ENCODE data around the gene SRRM1. TPM values are rescaled to one million over a fixed set of nuclear protein-coding genes. Genes with fewer than 3 reads are reported as not detected.

Gene SRRM1
- total and polyA plus RNA-seq, 2 donors (not counting 3 experiments of a cell fraction or from before 2014, with no cell fraction given) = 39.7 to 163 TPM

DNA sequence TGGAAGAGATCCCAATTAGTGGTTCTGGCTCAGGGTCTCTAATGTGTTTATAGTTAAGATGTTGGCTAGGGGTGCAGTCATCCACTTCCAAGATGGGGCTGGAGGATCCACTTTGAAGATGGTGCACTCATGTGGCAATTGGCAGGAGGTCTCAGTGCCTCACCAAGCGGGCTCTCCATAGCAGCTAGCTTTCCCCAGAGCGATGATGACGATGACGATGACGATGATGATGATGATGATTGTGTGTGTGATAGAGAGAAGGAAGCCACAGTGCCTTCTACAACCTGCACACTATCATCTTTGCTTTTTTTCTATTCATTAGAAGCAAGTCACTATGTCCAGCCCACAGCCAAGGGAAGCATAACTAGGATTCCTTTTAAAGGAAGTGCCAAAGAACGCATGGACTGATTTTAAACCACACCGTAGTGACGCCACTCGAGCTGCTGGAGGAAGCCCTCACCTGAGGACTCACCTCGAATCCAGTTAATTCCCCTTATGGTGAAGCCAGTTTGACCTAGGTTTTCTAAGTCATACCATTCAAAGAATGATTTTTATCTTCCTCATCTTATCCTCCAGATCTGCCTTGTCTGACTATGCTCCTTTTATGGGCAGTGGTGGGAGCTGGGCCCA is 49.4 kb downstream of the SRRM1 start:
- FAIRE-seq = peak; percentile 37
- Histone ChIP-seq H3K4me3 (replicated peaks in 1 of 3; ENCODE audit: insufficient read depth in 1 of 3, low read depth in 1 of 3, low read length in 3 of 3) (no peak overlapping the region), H3K79me2 (ENCODE audit: control insufficient read depth, insufficient read depth, low read length) (no peaks in the 10 kb centered on the region), H3K9ac (replicated peaks; ENCODE audit: extremely low read depth, insufficient read depth, low read length) (no peak overlapping the region), H4K20me1 (replicated peaks; ENCODE audit: control insufficient read depth, extremely low read depth, insufficient read depth, low read length) (no peaks in the 10 kb centered on the region), H3K27me3 (ENCODE audit: control insufficient read depth in 2 of 2, insufficient read depth in 2 of 2, low read length in 2 of 2) (no peaks in the 10 kb centered on the region), H3K36me3 (ENCODE audit: control insufficient read depth in 2 of 2, extremely low read depth in 1 of 2, insufficient read depth in 2 of 2, low read length in 2 of 2) (no peaks in the 10 kb centered on the region), H3K27ac (ENCODE audit: insufficient read depth, low read depth, low read length) (no peak overlapping the region), H2AFZ (ENCODE audit: low read depth, low read length) (no peak overlapping the region), H3K9me1 (replicated peaks; ENCODE audit: control insufficient read depth, extremely low read depth, insufficient read depth, low read length) (no peaks in the 10 kb centered on the region), H3K9me3 (replicated peaks; ENCODE audit: control insufficient read depth, insufficient read depth, low read length) (no peaks in the 10 kb centered on the region), H3K4me2 (ENCODE audit: insufficient read depth, low read length) (no peak overlapping the region), H3K4me1 (ENCODE audit: control insufficient read depth, extremely low read depth, insufficient read depth, low read length) (peaks cover 24% of the 10 kb centered on the region)
- TF ChIP-seq JUN (IDR thresholded peaks at IDR 0.05; ENCODE audit: borderline replicate concordance, insufficient read depth, insufficient read length, low read depth) = no peak
- TF ChIP-seq, protein P1, sequence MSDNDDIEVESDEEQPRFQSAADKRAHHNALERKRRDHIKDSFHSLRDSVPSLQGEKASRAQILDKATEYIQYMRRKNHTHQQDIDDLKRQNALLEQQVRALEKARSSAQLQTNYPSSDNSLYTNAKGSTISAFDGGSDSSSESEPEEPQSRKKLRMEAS (IDR thresholded peaks at IDR 0.05; ENCODE audit: insufficient read depth, insufficient read length) = no peak
- no peak for TF ChIP-seq EZH2 (IDR thresholded peaks at IDR 0.05; ENCODE audit: borderline replicate concordance, low read depth, low read length, severe bottlenecking)
- TF ChIP-seq POLR2AphosphoS5 (IDR thresholded peaks at IDR 0.05; ENCODE audit: insufficient read depth, low read depth, low read length) = no peak
- TF ChIP-seq FOS (IDR thresholded peaks at IDR 0.05; ENCODE audit: borderline replicate concordance, insufficient read depth, low read length) = no peak
- no peak for TF ChIP-seq POLR2A (IDR thresholded peaks at IDR 0.05; ENCODE audit: low read depth, low read length)
- TF ChIP-seq, protein P2, sequence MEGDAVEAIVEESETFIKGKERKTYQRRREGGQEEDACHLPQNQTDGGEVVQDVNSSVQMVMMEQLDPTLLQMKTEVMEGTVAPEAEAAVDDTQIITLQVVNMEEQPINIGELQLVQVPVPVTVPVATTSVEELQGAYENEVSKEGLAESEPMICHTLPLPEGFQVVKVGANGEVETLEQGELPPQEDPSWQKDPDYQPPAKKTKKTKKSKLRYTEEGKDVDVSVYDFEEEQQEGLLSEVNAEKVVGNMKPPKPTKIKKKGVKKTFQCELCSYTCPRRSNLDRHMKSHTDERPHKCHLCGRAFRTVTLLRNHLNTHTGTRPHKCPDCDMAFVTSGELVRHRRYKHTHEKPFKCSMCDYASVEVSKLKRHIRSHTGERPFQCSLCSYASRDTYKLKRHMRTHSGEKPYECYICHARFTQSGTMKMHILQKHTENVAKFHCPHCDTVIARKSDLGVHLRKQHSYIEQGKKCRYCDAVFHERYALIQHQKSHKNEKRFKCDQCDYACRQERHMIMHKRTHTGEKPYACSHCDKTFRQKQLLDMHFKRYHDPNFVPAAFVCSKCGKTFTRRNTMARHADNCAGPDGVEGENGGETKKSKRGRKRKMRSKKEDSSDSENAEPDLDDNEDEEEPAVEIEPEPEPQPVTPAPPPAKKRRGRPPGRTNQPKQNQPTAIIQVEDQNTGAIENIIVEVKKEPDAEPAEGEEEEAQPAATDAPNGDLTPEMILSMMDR (IDR thresholded peaks at IDR 0.05; ENCODE audit: extremely low read depth in 1 of 2, insufficient read depth in 1 of 2, low read depth in 1 of 2, low read length in 2 of 2) = no peak
- TF ChIP-seq MYC (IDR thresholded peaks at IDR 0.05; ENCODE audit: low read depth, low read length) = no peak
- no peak for TF ChIP-seq GATA2 (IDR thresholded peaks at IDR 0.05; ENCODE audit: insufficient read depth, insufficient read length, low read depth, low read length)
- intact Hi-C loops (cut with micrococcal nuclease) (no loop called here), dilution Hi-C loops (cut with MboI; ENCODE audit: extremely low pct_ligation_motif_present, low sequenced_read_pairs) (no loop called here)
- ChIA-PET POLR2A (no interaction called here), CTCF (no interaction called here)
- no TSS peak for BruUV-seq (replicated peaks)
- no peak for DNase-seq (ENCODE audit: low read depth, low spot score)

Measured in endothelial cell of umbilical vein (primary cell).